ENCODE results near the gene TMED3. TPM values are rescaled to one million over a fixed set of nuclear protein-coding genes. Genes with fewer than 3 reads are reported as not detected.

The TMED3 gene
- total RNA-seq, 1 experiment from 2014 or later: 53.6 TPM

DNA sequence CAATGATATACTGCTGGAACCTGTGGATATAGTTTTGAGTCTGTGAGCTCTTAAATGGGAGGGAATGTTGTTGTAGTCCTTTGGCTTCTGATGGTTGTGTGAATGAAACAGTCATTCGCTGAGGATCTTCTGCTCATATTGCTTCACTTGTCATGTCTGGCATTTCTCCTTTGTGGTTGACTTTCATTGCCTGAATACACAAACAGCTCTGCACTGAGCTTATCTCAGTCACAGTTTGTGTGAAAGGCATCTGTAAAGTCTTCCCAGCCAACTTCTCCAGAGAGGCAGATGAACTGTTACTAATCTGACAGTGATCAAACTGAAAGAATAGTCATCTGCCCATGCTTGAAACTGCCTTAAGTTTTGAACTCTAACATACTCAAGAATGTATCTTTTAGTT is 59.8 kb downstream of the TMED3 start (continued):
- TF ChIP-seq, protein P1, sequence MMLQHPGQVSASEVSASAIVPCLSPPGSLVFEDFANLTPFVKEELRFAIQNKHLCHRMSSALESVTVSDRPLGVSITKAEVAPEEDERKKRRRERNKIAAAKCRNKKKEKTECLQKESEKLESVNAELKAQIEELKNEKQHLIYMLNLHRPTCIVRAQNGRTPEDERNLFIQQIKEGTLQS (IDR thresholded peaks at IDR 0.05): no peak
- TF ChIP-seq SP1 (IDR thresholded peaks at IDR 0.05; ENCODE audit: low read depth) (no peak), CBX3 (IDR thresholded peaks at IDR 0.05; ENCODE audit: low read depth) (no peak), ELF1 (IDR thresholded peaks at IDR 0.05; ENCODE audit: borderline replicate concordance, low read depth) (no peak), CEBPB (IDR thresholded peaks at IDR 0.05; ENCODE audit: low read depth) (no peak), ZNF274 (IDR thresholded peaks at IDR 0.05; ENCODE audit: low read depth, low read length) (no peak), SIN3A (IDR thresholded peaks at IDR 0.05; ENCODE audit: low read depth) (no peak), SRF (IDR thresholded peaks at IDR 0.05; ENCODE audit: low read depth) (no peak), EGR1 (IDR thresholded peaks at IDR 0.05; ENCODE audit: low read depth) (no peak), RAD21 (IDR thresholded peaks at IDR 0.05; ENCODE audit: low read depth) (no peak)
- TF ChIP-seq, protein P2, sequence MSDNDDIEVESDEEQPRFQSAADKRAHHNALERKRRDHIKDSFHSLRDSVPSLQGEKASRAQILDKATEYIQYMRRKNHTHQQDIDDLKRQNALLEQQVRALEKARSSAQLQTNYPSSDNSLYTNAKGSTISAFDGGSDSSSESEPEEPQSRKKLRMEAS (IDR thresholded peaks at IDR 0.05): no peak

DNA sequence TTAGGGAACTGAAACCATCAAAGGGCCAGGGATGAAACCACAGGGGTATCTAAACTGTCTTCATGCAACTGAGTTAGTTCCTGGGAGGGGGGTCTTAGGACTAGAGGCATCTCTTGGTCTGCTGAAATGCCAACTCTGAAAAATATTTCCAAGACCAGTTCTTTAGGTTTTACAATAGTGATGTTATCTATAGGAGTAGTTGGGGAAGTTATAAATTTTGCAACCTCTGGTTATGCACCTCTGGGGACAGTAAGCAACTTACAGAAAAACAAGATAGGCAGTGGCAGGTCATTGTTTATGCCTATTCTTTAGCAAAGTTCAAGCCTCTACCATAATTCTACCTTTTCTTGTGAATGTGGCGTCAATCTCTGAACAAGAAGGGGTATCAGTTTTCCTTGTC is 60.7 kb downstream of the TMED3 start:
- Histone ChIP-seq H3K9me2 (ENCODE audit: insufficient read depth) (no peaks in the 10 kb centered on the region), H2AFZ (ENCODE audit: low read depth, low read length, poor library complexity, severe bottlenecking) (no peak overlapping the region), H3K4me3 (replicated peaks in 1 of 2; ENCODE audit: low read depth in 1 of 2, low read length in 2 of 2) (no peak overlapping the region), H3K27ac (ENCODE audit: low read depth, low read length) (no peak overlapping the region), H4K20me1 (ENCODE audit: insufficient read depth) (no peaks in the 10 kb centered on the region), H3K4me2 (ENCODE audit: low read length) (no peak overlapping the region), H3K36me3 (ENCODE audit: control insufficient read depth in 1 of 2, insufficient read depth in 2 of 2, low read length in 2 of 2) (no peaks in the 10 kb centered on the region), H3K9ac (ENCODE audit: low read length) (no peak overlapping the region), H3K9me3 (ENCODE audit: control insufficient read depth in 1 of 2, insufficient read depth in 1 of 2, low read depth in 1 of 2, low read length in 2 of 2) (no peaks in the 10 kb centered on the region), H3K4me1 (ENCODE audit: control insufficient read depth in 1 of 2, insufficient read depth in 2 of 2, low read length in 2 of 2) (no peaks in the 10 kb centered on the region), H3K79me2 (ENCODE audit: insufficient read depth, low read length) (no peaks in the 10 kb centered on the region), H3K27me3 (ENCODE audit: insufficient read depth, low read length) (no peaks in the 10 kb centered on the region)
- ChIA-PET RAD21 (ENCODE audit: low non-redundant PET in 1 of 2, low total read pairs in 2 of 2, uncharacterized antibody in 2 of 2, unreplicated experiment in 2 of 2) (no interaction called here), POLR2A (no interaction called here), CTCF (no interaction called here)
- DNase-seq (ENCODE audit: low read depth, low spot score): no peak
- TF ChIP-seq TCF7L2 (IDR thresholded peaks at IDR 0.05; ENCODE audit: borderline replicate concordance, extremely low read depth, insufficient read depth, insufficient read length) (no peak), SIN3A (IDR thresholded peaks at IDR 0.05; ENCODE audit: low read depth) (no peak), POLR2A (IDR thresholded peaks at IDR 0.05; ENCODE audit: borderline replicate concordance, extremely low read depth, insufficient read depth, insufficient read length) (no peak), ELF1 (IDR thresholded peaks at IDR 0.05; ENCODE audit: borderline replicate concordance, low read depth) (no peak), RAD21 (IDR thresholded peaks at IDR 0.05; ENCODE audit: low read depth) (no peak), JUND (IDR thresholded peaks at IDR 0.05) (no peak), YY1 (IDR thresholded peaks at IDR 0.05; ENCODE audit: extremely low read depth, insufficient replicate concordance, low read depth, low read length) (no peak), POLR2AphosphoS5 (IDR thresholded peaks at IDR 0.05; ENCODE audit: low read depth, low read length) (no peak), CBX3 (IDR thresholded peaks at IDR 0.05; ENCODE audit: low read depth) (no peak), FOSL1 (IDR thresholded peaks at IDR 0.05; ENCODE audit: low read depth) (no peak)
- TF ChIP-seq, protein P3, sequence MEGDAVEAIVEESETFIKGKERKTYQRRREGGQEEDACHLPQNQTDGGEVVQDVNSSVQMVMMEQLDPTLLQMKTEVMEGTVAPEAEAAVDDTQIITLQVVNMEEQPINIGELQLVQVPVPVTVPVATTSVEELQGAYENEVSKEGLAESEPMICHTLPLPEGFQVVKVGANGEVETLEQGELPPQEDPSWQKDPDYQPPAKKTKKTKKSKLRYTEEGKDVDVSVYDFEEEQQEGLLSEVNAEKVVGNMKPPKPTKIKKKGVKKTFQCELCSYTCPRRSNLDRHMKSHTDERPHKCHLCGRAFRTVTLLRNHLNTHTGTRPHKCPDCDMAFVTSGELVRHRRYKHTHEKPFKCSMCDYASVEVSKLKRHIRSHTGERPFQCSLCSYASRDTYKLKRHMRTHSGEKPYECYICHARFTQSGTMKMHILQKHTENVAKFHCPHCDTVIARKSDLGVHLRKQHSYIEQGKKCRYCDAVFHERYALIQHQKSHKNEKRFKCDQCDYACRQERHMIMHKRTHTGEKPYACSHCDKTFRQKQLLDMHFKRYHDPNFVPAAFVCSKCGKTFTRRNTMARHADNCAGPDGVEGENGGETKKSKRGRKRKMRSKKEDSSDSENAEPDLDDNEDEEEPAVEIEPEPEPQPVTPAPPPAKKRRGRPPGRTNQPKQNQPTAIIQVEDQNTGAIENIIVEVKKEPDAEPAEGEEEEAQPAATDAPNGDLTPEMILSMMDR (IDR thresholded peaks at IDR 0.05 in 2 of 3, conservative IDR thresholded peaks at IDR 0.05 in 1 of 3; ENCODE audit: borderline replicate concordance in 1 of 3, insufficient read depth in 1 of 3, low read depth in 2 of 3, low read length in 2 of 3): no peak
- intact Hi-C loops (cut with micrococcal nuclease): no loop called here
- no TSS peak for BruUV-seq (replicated peaks)
- ATAC-seq: no peak
